Measurements from ENCODE around the gene NRF1.
"Not testable (repeated sequence)": the region's sequence is repeated elsewhere in the genome, so short reads cannot be mapped to it uniquely, and the experiment has no call there.

The NRF1 gene

DNA sequence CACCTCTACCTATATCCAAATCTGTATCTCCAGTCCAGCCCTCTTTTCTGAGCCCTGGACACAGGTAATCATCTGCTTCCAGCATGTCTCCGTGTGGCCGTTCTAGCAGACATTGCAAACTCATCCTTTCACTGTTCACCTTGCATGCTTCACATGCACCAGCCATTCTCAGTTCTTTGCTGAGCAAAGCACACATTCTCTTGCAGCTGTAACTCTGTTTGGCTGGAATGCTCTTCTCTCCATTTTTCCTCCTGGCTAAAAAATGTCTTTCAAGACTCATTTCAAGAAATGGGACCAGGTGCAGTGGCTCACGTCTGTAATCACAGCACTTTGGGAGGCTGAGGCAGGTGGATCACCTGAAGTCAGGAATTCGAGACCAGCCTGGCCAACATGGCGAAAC is 40.3 kb upstream of the NRF1 start:
- DNase-seq (ENCODE audit: extremely low read depth, insufficient read length), result no peak
- no peaks in the 10 kb centered on the region; the same call in 1 of the 2 replicates for H3K27me3 ChIP-seq (replicated peaks; ENCODE audit: control insufficient read depth, insufficient read depth, low read length)
- no peak overlapping the region for H3K4me3 ChIP-seq (replicated peaks; ENCODE audit: low read depth, low read length)
- H3K36me3 ChIP-seq (ENCODE audit: control insufficient read depth, insufficient read depth, low read length), result no peaks in the 10 kb centered on the region
- TF ChIP-seq, protein P1, sequence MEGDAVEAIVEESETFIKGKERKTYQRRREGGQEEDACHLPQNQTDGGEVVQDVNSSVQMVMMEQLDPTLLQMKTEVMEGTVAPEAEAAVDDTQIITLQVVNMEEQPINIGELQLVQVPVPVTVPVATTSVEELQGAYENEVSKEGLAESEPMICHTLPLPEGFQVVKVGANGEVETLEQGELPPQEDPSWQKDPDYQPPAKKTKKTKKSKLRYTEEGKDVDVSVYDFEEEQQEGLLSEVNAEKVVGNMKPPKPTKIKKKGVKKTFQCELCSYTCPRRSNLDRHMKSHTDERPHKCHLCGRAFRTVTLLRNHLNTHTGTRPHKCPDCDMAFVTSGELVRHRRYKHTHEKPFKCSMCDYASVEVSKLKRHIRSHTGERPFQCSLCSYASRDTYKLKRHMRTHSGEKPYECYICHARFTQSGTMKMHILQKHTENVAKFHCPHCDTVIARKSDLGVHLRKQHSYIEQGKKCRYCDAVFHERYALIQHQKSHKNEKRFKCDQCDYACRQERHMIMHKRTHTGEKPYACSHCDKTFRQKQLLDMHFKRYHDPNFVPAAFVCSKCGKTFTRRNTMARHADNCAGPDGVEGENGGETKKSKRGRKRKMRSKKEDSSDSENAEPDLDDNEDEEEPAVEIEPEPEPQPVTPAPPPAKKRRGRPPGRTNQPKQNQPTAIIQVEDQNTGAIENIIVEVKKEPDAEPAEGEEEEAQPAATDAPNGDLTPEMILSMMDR (IDR thresholded peaks at IDR 0.05; ENCODE audit: insufficient read depth, low read length, poor library complexity, severe bottlenecking), result no peak

DNA sequence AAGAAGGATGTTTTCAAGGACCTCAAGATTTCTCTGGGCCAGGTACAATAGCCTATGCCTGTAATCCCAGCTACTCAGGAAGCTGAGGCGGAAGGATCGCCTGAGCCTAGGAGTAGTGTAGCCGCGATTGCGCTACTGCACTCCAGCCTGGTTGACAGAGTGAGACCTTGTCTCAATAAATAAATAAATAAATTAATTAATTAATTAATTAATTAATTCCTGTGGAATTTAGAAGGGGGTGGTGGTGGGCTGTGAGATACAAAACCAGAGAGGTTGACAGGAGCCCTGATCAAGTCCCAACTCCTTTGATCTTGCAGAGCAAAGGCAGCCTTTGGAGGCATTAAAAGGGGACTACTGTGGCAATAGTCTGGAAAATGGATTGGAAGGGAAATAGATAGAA is 39.3 kb upstream of the NRF1 start:
- TF ChIP-seq, protein P1 (IDR thresholded peaks at IDR 0.05; ENCODE audit: insufficient read depth, low read length, poor library complexity, severe bottlenecking), result no peak
- Histone ChIP-seq H3K36me3 (ENCODE audit: control insufficient read depth, insufficient read depth, low read length) (no peaks in the 10 kb centered on the region), H3K4me3 (replicated peaks; ENCODE audit: low read depth, low read length) (no peak overlapping the region), H3K27me3 (replicated peaks; ENCODE audit: control insufficient read depth, insufficient read depth, low read length) (no peaks in the 10 kb centered on the region)
- no peak for DNase-seq (ENCODE audit: extremely low read depth, insufficient read length)

DNA sequence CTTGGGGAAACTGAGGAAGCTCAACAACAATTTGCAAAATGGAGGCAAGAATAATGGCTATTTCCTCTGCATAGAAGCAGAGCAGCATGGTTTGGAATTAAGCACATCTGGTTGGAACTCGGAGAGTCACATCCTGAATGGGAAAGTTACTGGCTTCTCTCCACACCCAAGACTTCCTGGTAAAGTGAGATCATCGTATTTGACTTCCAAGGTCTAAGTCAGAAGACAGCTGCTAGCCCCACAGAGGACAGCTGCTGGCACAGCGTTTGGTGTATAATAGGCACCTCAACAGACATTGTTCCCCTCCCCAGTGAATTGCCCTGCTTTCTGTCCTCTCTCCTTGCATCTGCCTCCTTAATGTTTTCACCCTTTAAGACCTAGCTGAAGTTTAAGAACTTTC is 37.0 kb upstream of the NRF1 start:
- DNase-seq (ENCODE audit: extremely low read depth, insufficient read length), result no peak
- TF ChIP-seq, protein P1 (IDR thresholded peaks at IDR 0.05; ENCODE audit: insufficient read depth, low read length, poor library complexity, severe bottlenecking), result no peak

DNA sequence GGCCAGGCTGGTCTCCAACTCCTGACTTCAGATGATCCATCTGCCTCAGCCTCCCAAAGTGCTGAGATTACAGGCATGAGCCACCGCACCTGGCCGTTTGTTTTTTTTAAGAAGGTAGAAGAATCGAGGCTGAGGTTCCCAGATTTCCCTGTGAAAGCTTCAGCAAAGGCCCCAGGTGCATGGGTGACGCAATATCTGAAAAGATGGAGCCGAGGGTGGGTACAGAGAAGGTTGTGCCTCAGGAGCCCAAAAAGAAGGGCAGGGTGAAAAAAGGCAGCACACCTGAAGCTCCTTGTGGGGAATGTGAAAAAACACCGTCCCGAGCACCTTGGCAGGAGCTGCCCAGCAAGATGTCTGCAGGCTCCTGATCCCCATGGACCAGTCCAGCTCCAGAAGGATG is 35.8 kb upstream of the NRF1 start:
- TF ChIP-seq, protein P1 (IDR thresholded peaks at IDR 0.05; ENCODE audit: insufficient read depth, low read length, poor library complexity, severe bottlenecking), result no peak
- no peak for DNase-seq (ENCODE audit: extremely low read depth, insufficient read length)
- Histone ChIP-seq H3K27me3 (replicated peaks; ENCODE audit: control insufficient read depth, insufficient read depth, low read length) (no peaks in the 10 kb centered on the region), H3K4me3 (replicated peaks; ENCODE audit: low read depth, low read length) (no peak overlapping the region), H3K36me3 (ENCODE audit: control insufficient read depth, insufficient read depth, low read length) (no peaks in the 10 kb centered on the region)

More for the DNA sequence above, 37.0 kb upstream of the NRF1 start:
- H3K36me3 ChIP-seq (ENCODE audit: control insufficient read depth, insufficient read depth, low read length), result no peaks in the 10 kb centered on the region
- H3K4me3 ChIP-seq (replicated peaks; ENCODE audit: low read depth, low read length), result no peak overlapping the region
- no peaks in the 10 kb centered on the region for H3K27me3 ChIP-seq (replicated peaks; ENCODE audit: control insufficient read depth, insufficient read depth, low read length)

DNA sequence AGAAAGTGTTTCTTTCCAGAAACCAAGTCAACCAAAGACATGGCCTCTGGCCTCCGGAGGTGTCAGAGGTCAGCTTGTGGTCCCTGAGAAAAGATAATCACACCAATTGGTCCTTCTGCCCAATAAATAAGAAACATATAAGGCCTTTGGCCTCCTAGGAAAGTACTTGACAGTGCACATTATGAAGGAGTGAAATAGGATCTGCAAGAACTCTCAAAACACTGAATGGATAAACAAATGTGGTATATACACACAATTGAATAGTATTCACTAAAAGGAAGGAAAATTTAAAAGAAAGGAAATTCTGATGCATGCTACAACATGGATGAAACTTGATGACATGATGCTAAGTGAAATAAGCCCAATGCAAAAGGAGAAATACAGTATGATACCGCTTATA is 35.4 kb upstream of the NRF1 start:
- no peak for DNase-seq (ENCODE audit: extremely low read depth, insufficient read length)
- TF ChIP-seq, protein P1 (IDR thresholded peaks at IDR 0.05; ENCODE audit: insufficient read depth, low read length, poor library complexity, severe bottlenecking), result no peak
- Histone ChIP-seq H3K36me3 (ENCODE audit: control insufficient read depth, insufficient read depth, low read length) (no peaks in the 10 kb centered on the region), H3K27me3 (replicated peaks; ENCODE audit: control insufficient read depth, insufficient read depth, low read length) (no peaks in the 10 kb centered on the region), H3K4me3 (replicated peaks; ENCODE audit: low read depth, low read length) (no peak overlapping the region)

DNA sequence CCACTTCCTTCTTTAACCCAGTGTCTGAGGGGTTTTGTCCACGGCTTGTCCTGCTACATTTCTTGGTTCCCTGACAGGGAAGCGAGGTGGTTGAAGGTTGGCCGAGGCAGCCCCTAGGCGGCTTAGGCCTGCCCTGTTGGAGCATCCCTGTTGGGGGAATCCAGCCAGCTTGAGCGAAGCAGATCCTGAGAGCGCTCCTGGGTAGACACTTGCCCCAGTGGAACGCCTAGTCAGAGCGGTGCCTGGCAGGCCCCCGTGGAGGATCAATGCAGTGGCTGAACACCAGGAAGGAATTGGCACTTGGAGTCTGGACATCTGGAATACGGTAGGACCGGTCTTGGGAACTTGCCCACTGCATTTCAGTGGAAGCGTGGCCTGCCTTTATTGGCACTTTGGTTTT is 32.7 kb upstream of the NRF1 start:
- TF ChIP-seq, protein P1 (IDR thresholded peaks at IDR 0.05; ENCODE audit: insufficient read depth, low read length, poor library complexity, severe bottlenecking), result no peak
- Histone ChIP-seq H3K4me3 (replicated peaks; ENCODE audit: low read depth, low read length) (no peak overlapping the region), H3K36me3 (ENCODE audit: control insufficient read depth, insufficient read depth, low read length) (no peaks in the 10 kb centered on the region), H3K27me3 (replicated peaks; ENCODE audit: control insufficient read depth, insufficient read depth, low read length) (no peaks in the 10 kb centered on the region)
- DNase-seq (ENCODE audit: extremely low read depth, insufficient read length), result no peak

DNA sequence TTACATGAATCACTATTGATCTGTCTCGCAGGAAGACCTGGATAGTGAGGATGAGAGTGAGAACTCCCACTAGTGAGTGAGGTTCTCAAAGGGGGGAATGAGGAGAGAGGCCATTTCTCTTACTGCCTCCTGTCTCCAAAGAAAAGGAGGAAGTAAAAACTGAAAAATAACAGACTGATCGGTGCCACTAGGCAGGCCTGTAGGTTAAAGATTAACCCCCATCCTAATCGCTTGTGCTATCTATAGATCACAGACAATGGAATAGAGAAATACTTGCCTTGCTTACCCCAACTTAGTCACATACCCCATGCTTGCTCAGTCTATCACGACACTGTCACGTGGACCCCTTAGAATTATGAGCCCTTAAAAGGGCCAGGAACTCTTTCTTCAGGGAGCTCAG is 25.3 kb upstream of the NRF1 start:
- not testable (repeated sequence) for H3K4me3 ChIP-seq (replicated peaks; ENCODE audit: low read depth, low read length); H3K27me3 ChIP-seq (replicated peaks; ENCODE audit: control insufficient read depth, insufficient read depth, low read length); H3K36me3 ChIP-seq (ENCODE audit: control insufficient read depth, insufficient read depth, low read length); DNase-seq (ENCODE audit: extremely low read depth, insufficient read length)
